Esophagus squamous epithelium (tissue), 4 donors: ENCODE data around the gene RBMXL3.

Experiments
- POLR2A ChIP-seq, 4 donors: fragments of 450-650 bp; IDR thresholded peaks; one replicate each; pipeline ENCODE4 v1.6.1; 2017; ENCODE audit warnings: antibody characterized with exemption in 4 of 4, mild to moderate bottlenecking in 4 of 4, moderate library complexity in 3 of 4
- TF ChIP-seq, protein P1 (sequence below), 6 experiments: fragments of 450-650 bp in 4 of 6; fragments of 200-600 bp in 2 of 6; sonication (generic) in 2 of 6; IDR thresholded peaks; one replicate each; pipeline ENCODE4 v1.5.1; 2016 to 2019; ENCODE audit warnings: antibody characterized with exemption in 6 of 6, mild to moderate bottlenecking in 4 of 6, moderate library complexity in 4 of 6

DNA sequence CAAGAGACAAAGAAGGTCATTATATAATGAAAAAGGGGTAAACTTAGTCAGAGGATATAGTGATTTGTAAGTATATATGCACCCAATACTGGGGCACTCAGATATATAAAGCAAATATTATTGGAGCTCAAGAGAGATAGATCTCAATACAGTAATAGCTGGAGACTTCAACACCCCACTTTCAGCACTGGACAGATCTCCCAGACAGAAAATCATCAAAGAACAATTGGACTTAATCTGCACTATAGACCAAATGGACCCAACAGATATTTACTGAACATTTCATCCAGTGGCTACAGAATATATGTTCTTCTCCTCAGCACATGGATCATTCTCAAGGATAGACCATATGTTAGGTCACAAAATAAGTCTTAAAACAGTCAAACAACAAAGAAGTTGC is 47.2 kb upstream of the RBMXL3 start:
- TF ChIP-seq, protein P1, sequence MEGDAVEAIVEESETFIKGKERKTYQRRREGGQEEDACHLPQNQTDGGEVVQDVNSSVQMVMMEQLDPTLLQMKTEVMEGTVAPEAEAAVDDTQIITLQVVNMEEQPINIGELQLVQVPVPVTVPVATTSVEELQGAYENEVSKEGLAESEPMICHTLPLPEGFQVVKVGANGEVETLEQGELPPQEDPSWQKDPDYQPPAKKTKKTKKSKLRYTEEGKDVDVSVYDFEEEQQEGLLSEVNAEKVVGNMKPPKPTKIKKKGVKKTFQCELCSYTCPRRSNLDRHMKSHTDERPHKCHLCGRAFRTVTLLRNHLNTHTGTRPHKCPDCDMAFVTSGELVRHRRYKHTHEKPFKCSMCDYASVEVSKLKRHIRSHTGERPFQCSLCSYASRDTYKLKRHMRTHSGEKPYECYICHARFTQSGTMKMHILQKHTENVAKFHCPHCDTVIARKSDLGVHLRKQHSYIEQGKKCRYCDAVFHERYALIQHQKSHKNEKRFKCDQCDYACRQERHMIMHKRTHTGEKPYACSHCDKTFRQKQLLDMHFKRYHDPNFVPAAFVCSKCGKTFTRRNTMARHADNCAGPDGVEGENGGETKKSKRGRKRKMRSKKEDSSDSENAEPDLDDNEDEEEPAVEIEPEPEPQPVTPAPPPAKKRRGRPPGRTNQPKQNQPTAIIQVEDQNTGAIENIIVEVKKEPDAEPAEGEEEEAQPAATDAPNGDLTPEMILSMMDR (IDR thresholded peaks at IDR 0.05) = no peak
- TF ChIP-seq POLR2A (IDR thresholded peaks at IDR 0.05) = no peak
